Measurements from ENCODE around the gene SNRNP200. TPM values are rescaled to one million over a fixed set of nuclear protein-coding genes. Genes with fewer than 3 reads are reported as not detected.
A peak's percentile ranks its signal among the peaks of the same experiment; 100 is the strongest.

SNRNP200 gene
- total RNA-seq, 4 donors from 2014 or later = 85.3 to 123 (median 104) TPM

DNA sequence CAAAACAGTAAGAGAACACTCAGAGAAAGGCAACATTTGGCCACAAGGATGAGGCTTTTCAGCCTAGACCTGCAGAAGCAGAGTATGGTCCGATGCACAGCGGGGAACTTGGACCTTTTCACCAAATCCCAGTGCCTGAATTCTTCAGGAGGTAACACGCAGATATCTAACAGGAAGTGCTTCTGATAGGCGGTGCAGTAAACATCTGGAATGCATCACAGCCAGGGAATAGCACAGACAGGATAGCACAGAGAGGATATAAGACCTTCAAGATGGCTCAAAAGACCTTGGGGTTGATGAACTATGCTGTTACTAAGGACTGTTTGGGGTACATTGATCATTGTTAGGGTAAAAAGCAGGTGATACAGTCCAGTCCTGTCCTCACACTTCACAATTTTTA is 41.3 kb downstream of the SNRNP200 start:
- H3K27me3 ChIP-seq = no peaks in the 10 kb centered on the region
- H3K27ac ChIP-seq = no peak overlapping the region
- WGBS, 2 donors = 76 to 84% methylated on average over 4 of the region's 4 CpGs
- peak overlapping the region in 1 of 3 donors; percentile 83 for H3K4me3 ChIP-seq (replicated peaks in 1 of 3)
- TF ChIP-seq, protein P1, sequence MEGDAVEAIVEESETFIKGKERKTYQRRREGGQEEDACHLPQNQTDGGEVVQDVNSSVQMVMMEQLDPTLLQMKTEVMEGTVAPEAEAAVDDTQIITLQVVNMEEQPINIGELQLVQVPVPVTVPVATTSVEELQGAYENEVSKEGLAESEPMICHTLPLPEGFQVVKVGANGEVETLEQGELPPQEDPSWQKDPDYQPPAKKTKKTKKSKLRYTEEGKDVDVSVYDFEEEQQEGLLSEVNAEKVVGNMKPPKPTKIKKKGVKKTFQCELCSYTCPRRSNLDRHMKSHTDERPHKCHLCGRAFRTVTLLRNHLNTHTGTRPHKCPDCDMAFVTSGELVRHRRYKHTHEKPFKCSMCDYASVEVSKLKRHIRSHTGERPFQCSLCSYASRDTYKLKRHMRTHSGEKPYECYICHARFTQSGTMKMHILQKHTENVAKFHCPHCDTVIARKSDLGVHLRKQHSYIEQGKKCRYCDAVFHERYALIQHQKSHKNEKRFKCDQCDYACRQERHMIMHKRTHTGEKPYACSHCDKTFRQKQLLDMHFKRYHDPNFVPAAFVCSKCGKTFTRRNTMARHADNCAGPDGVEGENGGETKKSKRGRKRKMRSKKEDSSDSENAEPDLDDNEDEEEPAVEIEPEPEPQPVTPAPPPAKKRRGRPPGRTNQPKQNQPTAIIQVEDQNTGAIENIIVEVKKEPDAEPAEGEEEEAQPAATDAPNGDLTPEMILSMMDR (IDR thresholded peaks at IDR 0.05) = no peak
- TF ChIP-seq POLR2A (IDR thresholded peaks at IDR 0.05) = no peak
- no peak for DNase-seq
- peaks cover 44 to 53% of the 10 kb centered on the region in 2 donors for H3K4me1 ChIP-seq
- no peaks in the 10 kb centered on the region for H3K9me3 ChIP-seq
- H3K36me3 ChIP-seq = peaks cover 10 to 13% of the 10 kb centered on the region in 2 donors
- intact Hi-C loops (cut with DNase I) = loop anchor here (2.0 to 10.0 kb wide), 2 partner anchors 55 to 1099 kb away; partner anchors contain the start of genes STARD7 and ZNF2

DNA sequence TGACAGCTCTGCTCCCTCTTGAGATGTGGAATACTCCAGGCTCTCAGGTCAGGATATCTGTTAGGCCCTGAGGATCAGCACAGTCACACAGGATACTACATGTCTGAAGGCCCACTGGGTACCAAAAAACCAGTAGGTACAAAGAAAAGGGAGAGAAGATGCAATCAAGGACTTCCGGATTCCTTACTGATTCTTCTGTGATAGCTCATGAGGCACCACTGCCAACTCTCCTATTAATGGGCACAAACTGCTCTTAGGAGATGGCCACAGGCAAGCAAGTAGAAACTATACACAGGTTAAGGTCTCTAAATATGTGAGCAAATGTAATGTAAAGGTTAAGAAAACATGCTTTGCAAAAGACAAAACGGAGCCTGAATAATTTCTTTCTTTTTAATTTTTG is 43.0 kb downstream of the SNRNP200 start:
- 86 to 88% methylated on average over 2 of the region's 2 CpGs for WGBS, 2 donors
- Histone ChIP-seq H3K27me3 (no peaks in the 10 kb centered on the region), H3K36me3 (peaks cover 0 to 5% of the 10 kb centered on the region in 2 donors), H3K9me3 (no peaks in the 10 kb centered on the region), H3K4me1 (peaks cover 47 to 65% of the 10 kb centered on the region in 2 donors), H3K27ac (no peak overlapping the region), H3K4me3 (replicated peaks in 1 of 3) (no peak overlapping the region)
- intact Hi-C loops (cut with DNase I) = loop anchor here (10.0 kb wide), 1 partner anchor 1098 kb away; the partner anchor contains the start of gene ZNF2
- DNase-seq = no peak
- TF ChIP-seq, protein P1 (IDR thresholded peaks at IDR 0.05) = no peak
- no peak for TF ChIP-seq POLR2A (IDR thresholded peaks at IDR 0.05)

DNA sequence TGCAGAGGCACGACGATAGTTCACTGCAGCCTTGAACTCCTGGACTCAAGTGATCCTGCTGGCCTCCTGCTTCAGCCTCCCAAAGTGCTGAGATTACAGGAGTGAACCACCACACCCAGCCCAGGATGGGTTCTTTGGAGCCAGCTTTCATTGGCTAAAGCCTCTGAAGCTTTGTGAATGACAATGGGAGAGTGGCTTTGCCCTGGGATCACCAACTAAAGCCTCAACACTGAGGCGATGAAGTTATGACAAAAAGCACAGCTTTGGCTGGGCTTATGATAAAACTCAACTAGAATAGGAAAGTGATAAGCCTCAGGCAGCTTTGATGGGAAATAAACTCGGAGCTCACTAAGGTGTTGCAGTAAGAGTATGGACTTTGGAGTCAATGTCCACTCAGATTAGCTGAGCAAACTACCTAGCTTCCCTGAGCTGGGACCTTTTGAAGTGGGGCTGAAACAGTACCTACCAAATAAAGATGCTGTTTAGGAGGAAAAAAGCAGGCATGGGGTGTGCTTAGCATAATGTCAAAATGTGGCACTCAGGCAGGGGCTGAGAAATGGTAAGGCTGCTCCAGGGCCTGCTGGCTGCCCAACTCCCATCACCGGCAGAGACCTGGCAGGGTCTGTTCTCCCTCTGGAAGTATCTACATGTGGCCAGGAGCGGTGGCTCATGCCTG is 43.9 kb downstream of the SNRNP200 start:
- TF ChIP-seq POLR2A (IDR thresholded peaks at IDR 0.05) = no peak
- TF ChIP-seq, protein P1 (IDR thresholded peaks at IDR 0.05) = no peak
- intact Hi-C loops (cut with DNase I) = loop anchor here (10.0 kb wide), 1 partner anchor 1097 kb away; the partner anchor contains the start of gene ZNF2
- peaks cover 0 to 5% of the 10 kb centered on the region in 2 donors for H3K36me3 ChIP-seq
- H3K4me1 ChIP-seq = peaks cover 40 to 65% of the 10 kb centered on the region in 2 donors
- 81 to 94% methylated on average over 5 to 6 of the region's 6 CpGs for WGBS, 2 donors
- peak overlapping the region; percentile 80 to 93 (median 82) for H3K27ac ChIP-seq
- no peaks in the 10 kb centered on the region for H3K27me3 ChIP-seq
- no peak for DNase-seq
- no peaks in the 10 kb centered on the region for H3K9me3 ChIP-seq
- no peak overlapping the region for H3K4me3 ChIP-seq (replicated peaks in 1 of 3)

DNA sequence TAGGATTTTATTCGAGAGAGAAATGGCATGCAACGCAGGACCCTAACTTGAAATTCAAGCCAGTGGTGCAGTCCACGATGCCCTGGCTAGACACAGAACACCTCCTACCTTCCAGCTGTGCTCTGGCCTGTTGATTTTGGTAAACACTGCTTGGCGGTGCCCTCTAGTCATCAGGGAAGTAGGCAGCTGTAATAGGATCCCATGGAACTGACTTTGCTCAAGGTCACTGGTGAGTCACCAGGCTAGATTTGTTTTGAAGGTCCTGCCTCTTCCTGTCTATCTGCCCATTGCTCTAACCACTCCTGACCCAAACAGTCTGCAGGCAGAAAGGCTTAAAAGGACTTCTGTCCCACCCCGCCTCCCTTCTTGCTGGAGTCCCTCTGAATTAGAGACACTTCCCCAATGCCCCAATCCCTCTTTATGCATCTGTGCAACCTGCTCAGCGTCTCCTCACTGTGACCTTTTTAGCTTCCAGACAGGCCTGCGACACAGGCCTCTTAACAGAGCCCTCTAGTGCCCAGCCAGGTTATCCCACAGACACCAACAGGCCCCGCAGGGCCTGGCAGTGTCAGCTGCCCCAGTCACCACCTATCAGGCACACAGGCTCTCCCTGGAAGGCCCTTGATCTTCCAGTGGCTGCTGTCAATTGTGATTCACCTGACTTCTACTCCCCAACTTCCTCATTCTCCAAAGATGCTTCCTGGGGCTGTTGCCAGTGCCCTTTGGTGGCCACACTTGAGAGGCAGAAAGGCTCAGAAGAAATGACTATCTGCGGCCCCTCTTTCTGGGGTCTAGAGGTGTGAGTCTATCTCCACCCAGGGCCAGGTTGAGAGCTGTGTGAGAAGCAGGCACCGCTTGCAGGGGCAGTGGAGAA is 44.7 kb downstream of the SNRNP200 start:
- Histone ChIP-seq H3K4me3 (replicated peaks in 1 of 3) (no peak overlapping the region), H3K27ac (peak overlapping the region; percentile 80 to 93 (median 82)), H3K36me3 (peaks cover 0 to 10% of the 10 kb centered on the region in 2 donors), H3K9me3 (no peaks in the 10 kb centered on the region), H3K4me1 (peaks cover 40 to 65% of the 10 kb centered on the region in 2 donors), H3K27me3 (no peaks in the 10 kb centered on the region)
- intact Hi-C loops (cut with DNase I) = loop anchor here (10.0 kb wide), 1 partner anchor 1096 kb away; the partner anchor contains the start of gene ZNF2
- 48 to 51% methylated on average over 10 of the region's 10 CpGs for WGBS, 2 donors
- DNase-seq = peak; percentile 68 to 82
- peak in 1 of 2 donors; percentile 43 for TF ChIP-seq POLR2A (IDR thresholded peaks at IDR 0.05)
- TF ChIP-seq, protein P1 (IDR thresholded peaks at IDR 0.05) = peak in 4 of 6 experiments; percentile 30 to 52 (median 42)
